GM23338 (cell line): ENCODE results near the gene MSMB. TPM values are rescaled to one million over a fixed set of nuclear protein-coding genes. Genes with fewer than 3 reads are reported as not detected.

Experiments
- CREB1 ChIP-seq: fragments of 250-450 bp; sonication (Bioruptor Pico); IDR thresholded peaks from 2 replicates; pipeline ENCODE4 v1.5.0; 2020; ENCODE audit warnings: low read depth, mild to moderate bottlenecking, moderate library complexity
- EZH2 ChIP-seq: fragments of 200-600 bp; sonication (generic); IDR thresholded peaks from one replicate; pipeline ENCODE4 v1.8.0; 2017; ENCODE audit warnings: antibody characterized with exemption, mild to moderate bottlenecking, low read depth; ENCODE audit not compliant: unreplicated experiment
- JUNB ChIP-seq: IDR thresholded peaks from one replicate; pipeline ENCODE4 v1.6.1; 2016; ENCODE audit warnings: antibody characterized with exemption; ENCODE audit not compliant: unreplicated experiment
- STAT1 ChIP-seq: IDR thresholded peaks from one replicate; pipeline ENCODE4 v1.6.1; 2016; ENCODE audit warnings: antibody characterized with exemption; ENCODE audit not compliant: unreplicated experiment
- ZNF114 ChIP-seq: fragments of 250-450 bp; sonication (Bioruptor Pico); IDR thresholded peaks from 2 replicates; pipeline ENCODE4 v1.5.0; 2020; ENCODE audit warnings: mild to moderate bottlenecking, moderate library complexity
- ZNF331 ChIP-seq: fragments of 250-450 bp; sonication (Bioruptor Pico); IDR thresholded peaks from 2 replicates; pipeline ENCODE4 v1.5.0; 2020; ENCODE audit warnings: low read depth, mild to moderate bottlenecking, moderate library complexity
- ZNF462 ChIP-seq: fragments of 250-450 bp; sonication (Bioruptor Pico); IDR thresholded peaks from 2 replicates; pipeline ENCODE4 v1.5.0; 2020; ENCODE audit warnings: mild to moderate bottlenecking, moderate library complexity
- polyA plus RNA-seq: library from polyadenylated mRNA; unstranded; fragments of >200 nt; fragmentation: Nextera tagmentation; extraction: Ambion mirVana; gene quantifications from 2 replicates; pipeline ENCODE4 v1.2.1, GENCODE V29; 2016
- total RNA-seq: library from RNA; depleted of rRNA; stranded (reverse); fragments of >200 nt; shearing (Covaris generic); gene quantifications from 2 replicates; pipeline ENCODE4 v1.2.3, GENCODE V29; 2014
- TF ChIP-seq, protein P1 (sequence below): IDR thresholded peaks from one replicate; pipeline ENCODE4 v1.6.1; 2018; ENCODE audit warnings: antibody characterized with exemption; ENCODE audit not compliant: unreplicated experiment

The MSMB gene
- total and polyA plus RNA-seq, 2 experiments from 2014 or later = not detected

DNA sequence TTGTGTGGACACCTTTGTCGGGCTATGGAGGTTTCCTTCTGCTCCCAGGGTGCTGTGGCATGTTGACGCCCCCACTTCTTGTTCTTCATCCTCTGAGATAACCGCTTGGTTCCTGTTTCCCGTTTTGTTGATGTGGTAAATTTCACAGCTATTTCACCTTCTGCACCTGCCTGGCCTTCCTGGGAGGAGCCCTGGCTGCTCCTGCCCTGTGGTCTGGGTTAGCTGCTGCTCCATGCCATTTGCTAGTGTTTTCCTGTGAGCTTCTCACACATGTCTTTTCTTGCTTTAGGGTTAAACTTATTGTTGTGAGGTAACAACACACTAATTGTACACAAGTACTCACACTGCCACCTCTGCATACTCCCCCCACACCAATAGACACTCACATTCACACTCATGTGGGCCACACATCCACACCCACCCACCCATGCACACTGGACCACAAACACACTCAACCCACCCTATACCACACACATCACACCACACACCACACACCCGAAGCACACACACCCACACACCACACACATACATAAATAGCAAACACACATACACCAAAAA lies 46.5 kb upstream of the MSMB start (continued):
- TF ChIP-seq ZNF462 (no peak), STAT1 (no peak), ZNF114 (CRISPR knock-in tag) (no peak), JUNB (no peak), EZH2 (no peak), ZNF331 (CRISPR knock-in tag) (no peak), CREB1 (CRISPR knock-in tag) (no peak)
- TF ChIP-seq, protein P1, sequence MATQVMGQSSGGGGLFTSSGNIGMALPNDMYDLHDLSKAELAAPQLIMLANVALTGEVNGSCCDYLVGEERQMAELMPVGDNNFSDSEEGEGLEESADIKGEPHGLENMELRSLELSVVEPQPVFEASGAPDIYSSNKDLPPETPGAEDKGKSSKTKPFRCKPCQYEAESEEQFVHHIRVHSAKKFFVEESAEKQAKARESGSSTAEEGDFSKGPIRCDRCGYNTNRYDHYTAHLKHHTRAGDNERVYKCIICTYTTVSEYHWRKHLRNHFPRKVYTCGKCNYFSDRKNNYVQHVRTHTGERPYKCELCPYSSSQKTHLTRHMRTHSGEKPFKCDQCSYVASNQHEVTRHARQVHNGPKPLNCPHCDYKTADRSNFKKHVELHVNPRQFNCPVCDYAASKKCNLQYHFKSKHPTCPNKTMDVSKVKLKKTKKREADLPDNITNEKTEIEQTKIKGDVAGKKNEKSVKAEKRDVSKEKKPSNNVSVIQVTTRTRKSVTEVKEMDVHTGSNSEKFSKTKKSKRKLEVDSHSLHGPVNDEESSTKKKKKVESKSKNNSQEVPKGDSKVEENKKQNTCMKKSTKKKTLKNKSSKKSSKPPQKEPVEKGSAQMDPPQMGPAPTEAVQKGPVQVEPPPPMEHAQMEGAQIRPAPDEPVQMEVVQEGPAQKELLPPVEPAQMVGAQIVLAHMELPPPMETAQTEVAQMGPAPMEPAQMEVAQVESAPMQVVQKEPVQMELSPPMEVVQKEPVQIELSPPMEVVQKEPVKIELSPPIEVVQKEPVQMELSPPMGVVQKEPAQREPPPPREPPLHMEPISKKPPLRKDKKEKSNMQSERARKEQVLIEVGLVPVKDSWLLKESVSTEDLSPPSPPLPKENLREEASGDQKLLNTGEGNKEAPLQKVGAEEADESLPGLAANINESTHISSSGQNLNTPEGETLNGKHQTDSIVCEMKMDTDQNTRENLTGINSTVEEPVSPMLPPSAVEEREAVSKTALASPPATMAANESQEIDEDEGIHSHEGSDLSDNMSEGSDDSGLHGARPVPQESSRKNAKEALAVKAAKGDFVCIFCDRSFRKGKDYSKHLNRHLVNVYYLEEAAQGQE = no peak
